Inflammatory macrophage treated with lipopolysaccharide for 4 hours (primary cell): ENCODE data around the gene ZNF90.
"Not testable (repeated sequence)": the region's sequence is repeated elsewhere in the genome, so short reads cannot be mapped to it uniquely, and the experiment has no call there.

Experiments
- DNase-seq: peaks from one replicate; pipeline ENCODE4 v3.0.0-alpha.2; 2020

The ZNF90 gene

GRCh38 chr19:20077791-20078463 is at the start of gene ZNF90:
TSS of gene ZNF90 (plus strand) at chr19:20078000. CDS start at chr19:20078133, 133 bp downstream.
- DNase-seq = peak; percentile 45

GRCh38 chr19:20028611-20029010 is 49.2 kb upstream of the ZNF90 start:
- DNase-seq = no peak

DNA sequence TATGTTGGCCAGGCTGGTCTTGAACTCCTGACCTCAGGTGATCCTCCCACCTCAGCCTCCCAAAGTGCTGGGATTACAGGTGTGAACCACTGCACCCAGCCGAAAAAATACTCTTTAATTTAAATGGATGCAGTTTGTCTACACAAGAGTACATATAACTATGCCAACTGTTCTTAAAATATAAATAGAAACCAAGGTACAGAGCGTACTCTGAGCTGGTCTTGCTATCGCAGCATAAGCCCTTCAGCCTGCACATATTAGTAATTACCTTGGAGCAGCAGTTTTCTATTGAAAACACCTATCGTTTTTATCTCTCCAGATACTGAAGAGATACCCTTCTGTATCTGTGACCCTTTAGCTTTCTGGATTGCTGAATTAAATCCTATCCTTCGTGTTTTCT is 41.9 kb upstream of the ZNF90 start:
- no peak for DNase-seq

DNA sequence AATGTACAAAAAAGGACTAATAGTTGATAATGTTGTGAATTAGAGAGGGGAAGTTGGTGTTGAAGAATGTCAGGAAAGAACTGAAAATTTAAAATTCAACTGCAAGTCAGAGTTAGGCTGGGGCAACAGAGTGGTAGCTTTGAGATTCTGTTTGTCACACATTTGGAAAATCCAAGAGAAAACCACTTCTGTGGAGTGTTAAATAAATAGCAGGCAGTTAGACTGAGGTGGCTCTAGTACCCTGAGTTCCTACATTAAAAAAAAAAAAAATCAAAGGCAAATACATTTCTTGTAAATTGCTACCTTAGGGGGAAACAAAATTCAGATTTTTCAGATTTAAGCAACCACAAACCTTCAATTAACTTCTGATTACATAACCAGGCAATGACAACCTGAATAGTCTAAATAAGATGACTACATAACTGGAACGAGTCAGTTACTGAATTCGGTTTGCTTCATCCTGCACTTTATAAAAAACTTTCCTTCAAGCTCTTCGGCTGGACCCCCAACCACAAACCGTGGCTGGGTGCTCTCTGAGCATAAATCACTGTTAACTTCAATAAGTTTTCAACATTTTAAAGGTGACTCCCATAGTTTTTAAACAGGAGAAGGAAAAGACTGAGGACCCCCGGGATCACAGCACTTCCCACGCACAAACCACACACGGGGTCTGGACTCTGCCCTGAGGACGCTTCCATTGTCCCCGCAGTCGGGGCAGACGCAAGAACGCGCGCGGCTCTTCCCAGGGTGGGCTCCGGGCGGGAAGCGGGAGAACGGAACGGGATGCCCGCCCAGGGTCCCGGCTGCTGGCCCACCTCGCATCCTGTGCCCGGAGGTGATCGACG is 39.2 kb upstream of the ZNF90 start:
- no peak for DNase-seq

DNA sequence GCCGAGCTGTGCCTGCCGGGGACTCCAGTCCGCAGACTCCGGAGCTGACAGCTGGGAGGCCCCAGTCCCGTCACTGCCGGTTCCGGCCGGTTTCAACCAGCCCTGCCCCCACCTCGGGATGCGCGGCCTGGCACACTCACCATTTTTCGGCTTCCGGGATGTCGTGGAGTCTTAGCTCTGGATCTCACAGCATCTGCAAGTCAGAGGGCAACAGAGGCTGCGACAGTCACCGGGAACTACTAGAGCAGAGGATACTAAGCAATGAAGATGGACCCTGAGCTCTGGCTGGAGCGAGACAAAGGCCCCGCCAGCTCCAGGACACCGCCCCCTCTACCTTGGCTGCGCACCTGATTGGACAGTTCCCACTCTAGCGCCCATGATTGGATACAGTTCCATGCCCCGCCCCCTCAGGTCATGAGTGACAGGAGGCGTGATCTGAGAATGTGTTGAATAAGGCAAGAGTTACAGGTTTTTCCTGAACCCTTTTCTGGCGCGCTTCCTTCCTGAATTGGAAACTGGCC is 38.5 kb upstream of the ZNF90 start, which contains the start of gene ZNF682:
Gene ZNF682 (minus strand): TSS at position 303 of the 521 bp plus-strand sequence. CDS start 160 bp downstream, at position 143.
- peak; percentile 86 for DNase-seq

- no peak for DNase-seq
Observed at GRCh38 chr19:20044663-20045062, 33.1 kb upstream of the ZNF90 start.

- DNase-seq = not testable (repeated sequence)
Observed at GRCh38 chr19:20045742-20046141, 32.1 kb upstream of the ZNF90 start.

DNA sequence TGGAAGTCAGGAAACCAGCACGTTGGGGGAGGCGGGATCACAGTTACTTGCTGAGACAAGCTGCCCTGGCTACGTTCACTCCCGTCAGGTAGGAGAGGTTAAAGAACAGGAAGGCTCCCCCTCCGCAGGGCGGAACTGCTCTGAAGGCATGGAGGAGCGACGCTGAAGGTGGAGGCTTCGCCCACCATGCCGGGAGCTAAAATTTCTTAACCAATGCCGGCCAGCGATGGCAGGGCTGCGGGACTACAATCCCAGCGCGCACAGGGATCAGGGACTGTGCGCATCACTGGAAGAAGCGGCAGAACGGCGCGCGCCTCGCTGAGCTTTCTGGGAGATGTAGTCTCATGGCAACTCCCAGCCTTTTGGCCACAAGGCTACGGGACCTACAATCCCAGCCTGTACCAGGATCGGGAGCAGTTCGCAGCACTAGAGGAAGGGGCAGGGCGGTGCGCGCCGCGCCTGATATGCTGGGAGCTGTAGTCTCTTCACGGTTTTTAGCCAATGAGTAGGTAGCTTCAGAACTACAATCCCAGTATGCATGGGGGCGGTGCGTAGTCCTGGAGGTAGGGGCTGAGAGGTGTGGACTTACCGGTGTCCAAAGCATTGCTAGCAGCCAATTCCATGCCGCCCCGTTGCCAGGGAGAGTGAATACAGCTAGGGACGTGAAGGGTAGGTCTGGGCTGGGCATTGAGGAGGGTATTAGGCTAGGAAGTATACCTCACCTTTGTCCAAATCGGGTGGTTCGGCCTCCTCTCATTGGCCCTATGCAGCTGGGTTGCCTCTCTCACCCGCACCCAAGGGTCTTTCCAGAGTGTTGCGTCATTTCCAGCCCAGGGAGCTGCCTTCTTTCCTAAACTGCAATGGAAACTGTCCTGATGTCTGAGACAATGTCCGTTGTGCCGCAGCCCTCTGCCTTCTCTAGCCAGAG is 25.7 kb upstream of the ZNF90 start:
- DNase-seq = peak; percentile 48

GRCh38 chr19:20058738-20059137 is 19.1 kb upstream of the ZNF90 start:
- not testable (repeated sequence) for DNase-seq

GRCh38 chr19:20060282-20060681 is 17.5 kb upstream of the ZNF90 start:
- no peak for DNase-seq

DNA sequence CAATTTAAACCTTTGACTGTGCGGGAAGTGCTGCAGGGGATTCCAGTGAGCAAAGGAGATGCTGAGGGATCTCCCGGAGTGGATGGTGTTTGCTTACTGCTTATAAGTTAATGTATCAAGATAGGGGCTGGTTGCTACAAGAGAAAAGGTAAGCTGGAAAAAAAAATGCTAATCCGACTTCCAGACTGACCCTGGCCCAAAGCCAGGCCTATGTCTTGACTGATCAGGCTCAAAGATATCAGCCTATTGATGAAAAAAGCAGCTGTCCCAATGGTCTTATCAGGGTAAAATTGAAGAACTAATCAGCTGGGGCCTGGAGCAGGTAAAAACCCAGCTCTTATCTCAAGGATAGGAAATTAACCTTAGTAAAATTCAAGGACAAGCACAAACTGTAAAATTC is 10.9 kb upstream of the ZNF90 start:
- DNase-seq = no peak

DNA sequence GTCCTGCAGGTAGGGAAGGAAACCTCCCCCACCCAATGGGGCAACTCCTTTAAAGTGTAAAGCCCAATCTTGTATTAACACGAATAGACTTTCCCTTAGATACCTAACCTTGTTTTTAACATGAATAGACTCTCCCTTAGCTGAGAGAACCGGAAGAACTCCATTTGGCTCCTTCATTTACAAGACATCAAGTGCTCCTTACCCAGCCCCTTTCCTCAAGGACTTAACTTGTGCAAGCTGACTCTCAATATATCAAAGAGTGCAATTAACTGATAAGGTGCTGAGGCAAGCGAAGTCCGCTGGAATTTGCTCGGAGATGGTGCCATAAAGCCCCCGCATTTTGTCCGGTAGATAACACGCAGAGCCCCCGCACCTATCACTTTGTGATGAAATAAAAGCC is 9.9 kb upstream of the ZNF90 start:
- no peak for DNase-seq

- DNase-seq = not testable (repeated sequence)
Observed at GRCh38 chr19:20068559-20068958, 9.2 kb upstream of the ZNF90 start.

GRCh38 chr19:20070691-20071090 is 7.1 kb upstream of the ZNF90 start:
- no peak for DNase-seq

DNA sequence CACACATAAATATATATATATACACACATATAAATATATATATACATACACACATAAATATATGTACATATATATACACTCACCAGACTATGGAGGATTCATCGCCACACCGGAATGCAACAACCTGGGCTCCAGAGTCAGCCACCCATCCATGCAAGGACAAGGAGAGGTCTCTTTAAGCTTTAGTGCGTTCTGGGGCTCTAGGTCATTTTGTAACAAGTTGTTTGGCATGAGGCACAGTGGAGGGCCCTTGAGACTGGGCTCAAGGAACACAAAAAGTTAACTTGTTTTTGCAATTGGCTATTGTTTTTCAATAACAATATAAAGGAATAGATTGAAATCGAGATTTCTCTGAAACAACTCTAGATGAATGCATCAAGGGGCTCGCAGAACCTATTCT is 4.9 kb upstream of the ZNF90 start:
- no peak for DNase-seq

DNA sequence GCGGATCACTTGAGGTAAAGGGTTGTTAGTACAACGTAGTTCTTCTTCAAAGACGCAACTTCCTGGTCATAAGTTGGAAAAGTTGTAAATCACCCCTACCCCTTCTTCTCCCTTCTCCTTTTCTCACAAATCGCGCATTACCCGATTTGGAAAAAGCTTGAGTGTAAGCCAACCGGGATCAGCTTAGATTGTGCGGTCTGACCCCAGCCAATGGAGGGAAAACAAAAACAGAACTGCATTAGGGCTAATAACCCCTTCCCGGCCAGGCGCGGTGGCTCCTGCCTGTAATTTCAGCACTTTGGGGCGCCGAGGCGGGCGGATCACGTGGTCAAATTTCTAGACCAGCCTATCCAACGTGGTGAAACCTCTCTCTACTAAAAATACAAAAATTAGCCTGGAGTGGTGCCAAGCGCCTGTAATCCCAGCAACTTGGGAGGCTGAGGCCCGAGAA is 806 bp downstream of the ZNF90 start:
- DNase-seq = no peak

DNA sequence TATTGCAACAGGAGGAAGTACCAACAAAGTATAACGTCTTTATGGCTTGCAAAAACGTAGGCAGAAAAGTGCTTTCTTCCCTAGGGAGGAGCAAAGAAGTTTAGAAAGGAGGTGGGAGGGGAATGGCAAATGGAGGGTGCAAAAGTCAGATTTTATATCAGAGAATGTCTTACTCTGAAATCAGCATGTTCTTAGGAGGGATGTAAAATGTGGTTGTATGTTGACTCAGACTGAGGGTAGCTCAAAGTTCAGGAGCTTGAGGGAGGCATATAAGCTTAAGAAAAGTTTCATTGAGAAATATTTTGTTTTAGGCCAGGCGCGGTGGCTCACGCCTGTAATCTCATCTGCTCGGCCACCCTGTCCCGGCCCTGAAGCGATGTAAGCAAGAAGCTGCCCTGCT is 1.7 kb downstream of the ZNF90 start:
- no peak for DNase-seq

DNA sequence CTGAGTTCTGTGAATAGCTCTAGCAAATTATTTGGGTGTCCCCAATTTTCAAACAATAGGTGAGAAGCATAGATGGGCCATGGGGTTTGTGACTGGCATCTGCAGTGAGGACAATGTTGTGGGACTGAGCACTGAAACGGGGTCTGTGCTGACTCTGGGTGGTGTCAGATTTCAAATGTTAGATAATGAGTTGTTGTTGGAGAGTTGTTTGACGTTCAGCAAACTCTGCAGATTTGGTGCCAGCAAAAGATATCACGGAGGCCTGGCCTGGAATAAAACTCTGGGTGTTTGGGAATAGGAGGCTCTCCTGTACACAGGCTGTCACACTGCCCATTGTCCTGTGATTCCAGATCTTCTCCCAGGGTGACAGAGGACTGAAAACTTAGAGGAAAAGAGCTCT is 2.9 kb downstream of the ZNF90 start:
- no peak for DNase-seq

- not testable (repeated sequence) for DNase-seq
Observed at GRCh38 chr19:20082232-20082833, 4.5 kb downstream of the ZNF90 start.

- DNase-seq = not testable (repeated sequence)
Observed at GRCh38 chr19:20082876-20083275, 5.1 kb downstream of the ZNF90 start.

- no peak for DNase-seq
Observed at GRCh38 chr19:20102097-20102496, 24.3 kb downstream of the ZNF90 start.

GRCh38 chr19:20103091-20103740 is 25.4 kb downstream of the ZNF90 start:
- DNase-seq = no peak
